SH-SY5Y (cell line): ENCODE measurements around the gene ECI1.

Experiments
- GATA2 ChIP-seq: IDR thresholded peaks from 2 replicates; pipeline ENCODE4 v1.6.1; 2011; ENCODE audit warnings: mild to moderate bottlenecking, low read depth, low read length
- GATA3 ChIP-seq: IDR thresholded peaks from 2 replicates; pipeline ENCODE4 v1.6.1; 2011; ENCODE audit warnings: low read depth, mild to moderate bottlenecking, low read length, moderate library complexity

DNA sequence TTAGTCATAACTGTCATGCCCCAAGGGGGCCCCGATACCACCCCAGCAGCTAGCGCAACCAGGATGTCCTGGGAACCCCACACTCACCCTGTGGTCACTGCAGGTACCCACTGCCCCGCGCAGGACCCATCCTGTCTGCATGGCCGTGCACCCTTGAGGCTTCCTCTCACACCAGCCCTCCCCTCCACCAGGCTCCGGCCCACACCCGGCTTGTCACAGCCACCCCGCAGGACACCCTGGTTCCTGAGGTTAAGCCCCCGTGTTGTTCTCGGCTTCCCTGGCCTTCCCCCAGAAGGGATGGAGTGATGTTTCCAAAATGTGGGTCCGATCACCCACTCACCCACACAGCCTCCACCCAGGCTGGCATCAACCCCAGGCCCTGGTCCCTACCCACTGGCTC lies 7.6 kb downstream of the ECI1 start:
- TF ChIP-seq GATA3 = no peak
- TF ChIP-seq GATA2 = no peak
